GM18499 (cell line): ENCODE measurements around the gene ARMH4.

Experiments
- ATAC-seq: cut with Tn5 transposase; IDR thresholded peaks from one replicate; pipeline ENCODE4 v1.9.1; 2021; ENCODE audit warnings: moderate number of reproducible peaks; ENCODE audit not compliant: insufficient read depth, unreplicated experiment

Gene ARMH4

DNA sequence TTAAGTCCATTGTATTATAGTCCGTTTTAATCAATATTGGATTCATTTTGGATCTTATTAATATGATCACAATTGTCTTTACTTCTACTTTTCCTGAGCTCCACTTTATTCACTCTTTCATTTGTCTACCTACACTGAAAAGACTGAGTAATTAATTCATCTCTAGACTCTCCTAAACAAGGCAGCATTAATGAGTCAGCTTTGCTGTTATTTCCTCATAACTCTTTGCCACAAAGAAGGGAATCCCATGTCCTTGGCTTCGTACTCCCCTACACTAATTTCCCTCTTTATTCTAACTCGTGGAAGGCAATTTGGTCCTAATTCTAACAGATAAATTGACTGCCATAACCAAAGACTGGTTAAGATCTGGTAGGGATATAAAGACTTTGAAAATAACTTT, 91.9 kb downstream of the ARMH4 start:
- no peak for ATAC-seq

DNA sequence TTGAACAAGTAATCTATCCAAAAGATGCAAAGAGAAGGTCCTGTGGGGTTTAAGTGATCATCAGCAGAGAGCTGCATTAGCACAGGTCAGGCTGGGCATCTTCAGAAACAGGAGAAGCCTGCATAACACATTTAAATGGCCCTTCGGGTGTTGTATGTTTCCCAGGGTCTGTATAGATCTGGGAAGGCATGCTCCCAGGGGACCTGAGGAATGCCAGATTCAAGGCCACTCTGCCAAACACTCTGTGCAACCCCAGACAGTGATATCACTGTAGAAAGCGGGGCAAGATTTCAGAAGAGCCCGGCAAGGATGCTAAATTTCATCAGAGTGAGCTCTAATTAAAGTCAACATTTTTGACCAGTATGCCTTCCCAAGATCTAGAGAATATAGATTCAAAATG, 92.9 kb downstream of the ARMH4 start:
- no peak for ATAC-seq

DNA sequence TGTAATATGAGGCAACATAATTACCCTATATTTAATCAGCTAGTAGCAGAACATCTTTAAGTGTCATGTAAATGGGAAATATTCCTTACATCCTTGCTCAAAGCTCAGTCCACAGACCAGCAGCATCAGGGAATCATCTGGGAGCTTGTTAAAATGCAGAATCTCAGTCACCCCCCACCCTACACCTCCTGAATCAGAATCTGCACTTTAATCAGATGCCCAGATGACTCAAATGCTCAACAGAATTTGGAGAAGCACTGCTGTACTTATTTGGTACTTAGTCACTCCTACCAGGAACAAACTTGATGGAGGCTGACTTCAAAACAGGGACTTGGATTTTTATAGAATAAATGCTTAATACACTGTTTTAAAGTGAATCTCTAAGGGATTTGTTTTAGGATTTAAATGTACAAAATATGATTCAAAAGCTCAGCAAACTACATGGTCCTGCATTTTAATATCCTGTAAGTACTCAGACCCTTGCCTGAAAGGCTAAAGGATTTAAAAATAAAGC, 96.5 kb downstream of the ARMH4 start:
- no peak for ATAC-seq

DNA sequence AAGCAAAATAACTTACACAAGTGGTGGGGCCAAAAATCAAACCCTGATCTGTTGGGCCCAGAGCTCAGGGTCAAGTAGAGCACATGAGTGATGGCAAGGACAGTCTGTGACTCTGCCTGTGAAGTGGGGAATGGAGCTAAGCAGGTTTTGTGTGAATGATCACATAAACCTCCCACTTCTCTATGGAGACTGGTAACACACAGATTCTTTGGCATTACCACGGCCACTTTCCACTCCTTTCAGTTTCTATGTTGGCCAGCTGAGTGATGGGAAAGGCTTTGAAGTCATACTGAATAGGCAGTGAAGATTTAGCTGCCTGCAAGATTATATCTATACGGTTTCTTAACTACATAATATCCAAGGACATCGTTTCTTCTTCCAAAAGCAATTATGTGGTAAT, 97.9 kb downstream of the ARMH4 start:
- ATAC-seq = no peak

DNA sequence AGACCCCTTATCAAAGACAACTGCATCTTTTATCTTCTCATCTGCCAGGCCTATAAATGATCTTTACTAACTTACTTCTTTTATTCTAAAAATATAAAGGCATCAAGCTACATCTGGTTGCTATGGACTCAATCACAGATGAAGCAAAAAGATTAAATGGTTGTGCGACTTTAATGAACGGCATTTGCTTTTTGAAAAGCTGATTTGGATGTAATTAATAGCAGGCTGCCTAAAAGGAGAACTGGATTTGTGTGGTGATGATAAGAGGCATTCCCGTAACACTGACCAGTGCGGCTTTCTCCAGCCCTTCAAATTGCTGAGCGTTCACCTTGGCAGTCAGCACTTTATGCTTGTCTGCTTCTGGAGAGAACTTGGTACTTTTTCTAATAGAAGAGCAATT, 103.8 kb downstream of the ARMH4 start:
- ATAC-seq = no peak

DNA sequence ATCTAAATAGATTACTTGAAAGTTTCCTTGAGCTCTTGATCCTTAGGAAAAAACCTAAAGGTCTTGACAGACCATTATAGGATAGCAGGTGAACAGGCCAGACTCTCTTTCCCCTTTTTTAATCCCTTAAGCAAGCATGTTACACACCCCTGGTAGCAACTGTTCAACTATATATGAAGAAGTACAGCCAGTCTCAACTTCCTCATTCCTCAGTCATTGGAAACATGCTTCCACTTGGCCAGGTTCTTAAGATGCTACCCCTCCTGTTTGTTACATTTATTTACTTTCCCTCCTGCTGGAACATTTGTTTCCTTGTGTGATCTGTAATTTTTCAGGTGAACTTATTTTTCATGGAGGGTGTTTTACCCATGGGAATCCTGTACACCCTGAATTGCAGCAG, 124.1 kb downstream of the ARMH4 start:
- ATAC-seq = no peak

DNA sequence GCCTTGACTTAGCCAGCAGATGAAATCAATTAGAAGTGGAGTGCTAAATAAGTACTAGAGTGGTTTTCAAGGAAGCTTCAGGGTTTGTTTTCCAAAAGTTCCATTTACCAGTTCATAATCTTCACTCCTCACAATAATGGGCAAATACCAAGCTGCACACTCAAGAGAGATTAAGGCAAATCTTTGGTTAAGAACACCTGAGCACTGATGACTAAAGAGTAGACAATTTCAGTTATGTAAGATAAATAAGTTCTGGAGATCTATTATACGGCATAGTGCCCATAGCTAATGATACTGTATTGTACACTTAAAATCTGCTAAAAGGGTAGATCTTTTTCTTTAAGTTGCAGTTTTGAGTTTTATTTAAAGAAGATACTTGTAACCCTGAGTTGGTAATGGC, 125.0 kb downstream of the ARMH4 start:
- no peak for ATAC-seq

DNA sequence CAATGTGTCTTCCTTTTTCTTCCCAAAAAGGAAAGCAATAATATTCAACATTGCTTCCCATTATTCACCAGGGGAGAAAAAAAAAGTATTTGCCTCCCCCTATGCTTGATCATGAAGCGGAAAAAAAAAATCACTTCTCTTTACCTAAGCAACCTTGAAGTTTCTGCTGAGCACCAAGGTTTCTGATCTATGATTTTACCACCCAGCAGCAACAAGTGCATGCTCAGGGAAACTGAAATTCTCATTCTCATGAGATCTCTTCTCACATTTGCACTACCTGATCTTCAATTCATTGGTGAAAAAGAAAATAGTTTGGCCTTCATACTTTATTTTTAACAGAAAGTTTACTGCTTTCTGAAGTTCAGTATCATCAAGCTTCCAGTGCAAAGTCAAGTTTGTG, 125.8 kb downstream of the ARMH4 start:
- no peak for ATAC-seq

DNA sequence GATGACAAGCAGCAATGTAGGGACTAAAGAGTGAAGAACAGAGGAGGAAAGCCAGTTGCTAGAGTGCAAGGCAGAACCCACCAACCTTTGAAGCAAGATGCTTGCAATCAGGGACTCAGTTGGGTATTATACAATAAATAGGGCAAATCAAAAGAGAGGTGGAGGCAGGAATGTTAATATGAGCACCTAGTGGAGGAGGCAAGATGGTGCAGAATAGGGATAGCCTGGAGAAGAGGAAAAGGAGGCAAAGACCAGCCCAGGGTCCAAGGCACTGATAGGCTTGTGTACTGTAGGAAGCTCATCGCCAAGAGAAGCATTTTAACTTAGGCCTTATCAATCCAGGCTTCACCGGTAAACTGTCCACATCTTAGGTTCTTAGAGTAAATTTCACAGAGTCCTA, 137.2 kb downstream of the ARMH4 start:
- ATAC-seq = no peak

DNA sequence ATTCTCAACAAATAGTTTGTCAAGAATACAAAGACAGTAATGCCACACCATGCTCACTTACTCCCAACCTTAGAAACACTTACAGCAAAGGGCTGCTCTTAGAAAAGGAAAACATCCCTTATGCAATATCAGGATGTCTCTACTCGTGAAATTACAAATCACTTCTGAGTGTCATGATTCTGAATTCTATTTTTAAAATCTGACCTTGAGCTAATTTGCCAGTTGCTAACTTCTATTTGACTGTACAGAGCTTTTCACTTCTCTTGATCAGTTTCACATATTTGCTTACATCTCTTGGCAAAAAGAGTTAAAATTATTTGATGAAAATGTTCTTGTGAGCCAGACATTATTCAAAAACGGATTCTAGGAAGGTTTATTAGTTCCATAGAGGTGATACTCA, 149.4 kb downstream of the ARMH4 start:
- ATAC-seq = no peak

DNA sequence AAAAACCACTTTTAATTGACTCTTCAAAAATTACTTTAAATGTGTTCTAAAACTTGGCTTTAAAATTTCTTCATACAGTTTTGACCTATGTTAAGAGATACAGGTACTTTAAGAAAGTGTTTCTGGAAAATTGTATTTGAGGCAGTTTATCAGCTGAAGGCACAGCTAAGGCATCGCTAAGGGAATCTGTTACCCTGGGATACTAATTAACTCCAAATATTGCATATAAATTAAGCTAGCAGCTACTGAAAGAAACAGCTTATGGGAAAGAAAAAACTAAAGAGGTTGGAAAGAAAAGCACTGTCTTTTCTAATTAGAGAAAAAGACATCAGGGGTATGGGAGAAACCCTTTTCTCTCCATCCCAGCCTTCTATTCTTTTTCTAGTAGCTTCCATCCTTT, 152.0 kb downstream of the ARMH4 start:
- ATAC-seq = no peak

DNA sequence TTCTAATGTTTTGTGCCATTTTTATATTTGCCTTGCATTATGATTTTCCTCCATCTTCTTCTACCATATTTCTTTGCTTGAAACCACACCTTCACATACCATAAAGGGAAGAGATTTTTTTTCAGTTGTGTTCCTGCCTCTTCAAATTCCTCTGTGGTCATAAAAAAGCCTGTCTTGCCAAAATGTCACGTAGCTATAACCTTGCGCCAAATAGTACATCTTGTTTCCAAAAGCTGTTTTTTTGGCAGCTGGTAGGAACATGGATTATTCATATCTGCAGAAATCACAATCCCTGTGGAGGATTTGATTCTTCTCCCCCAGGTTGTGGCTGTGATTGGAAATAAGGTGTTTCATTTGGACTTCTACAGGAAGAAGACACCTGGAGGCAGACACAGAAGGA, 152.5 kb downstream of the ARMH4 start:
- ATAC-seq = no peak

DNA sequence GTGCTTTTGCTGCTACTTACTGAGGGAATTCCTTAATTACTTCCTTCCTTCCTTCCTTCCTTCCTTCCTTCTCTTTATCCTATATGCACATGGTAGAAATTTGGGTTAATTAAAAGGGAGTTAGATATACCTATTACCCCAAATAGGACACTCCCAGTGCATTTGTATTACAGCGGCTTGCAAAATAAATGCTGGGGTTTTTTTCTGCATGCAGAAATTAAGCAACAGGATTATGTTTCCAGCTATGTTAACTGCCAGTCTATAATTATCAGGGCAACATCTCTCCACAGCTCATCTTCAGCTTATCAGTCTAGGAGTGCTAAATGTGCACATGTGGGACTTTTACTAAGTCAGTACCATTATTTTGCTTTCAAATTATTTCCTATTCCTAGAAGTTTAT, 153.2 kb downstream of the ARMH4 start:
- ATAC-seq = no peak

DNA sequence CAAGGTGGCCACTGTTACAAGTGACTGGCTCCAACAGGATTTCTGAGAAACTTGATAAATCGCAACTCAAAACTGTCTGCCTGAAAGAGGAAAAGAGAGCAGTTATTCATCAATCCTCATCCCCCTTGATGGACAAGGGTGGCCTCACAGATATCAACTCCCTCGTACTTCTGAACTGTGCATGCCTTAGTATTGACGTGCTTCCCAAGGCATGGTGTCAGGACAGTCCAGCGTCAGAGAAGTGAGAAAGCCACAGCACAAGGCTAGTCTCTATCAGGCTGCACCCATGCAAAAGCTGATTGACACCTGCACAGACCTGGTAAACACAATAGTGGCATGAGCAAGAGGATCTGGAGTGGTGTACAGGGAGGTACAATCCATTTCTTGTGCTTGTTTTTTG, 160.7 kb downstream of the ARMH4 start:
- no peak for ATAC-seq

DNA sequence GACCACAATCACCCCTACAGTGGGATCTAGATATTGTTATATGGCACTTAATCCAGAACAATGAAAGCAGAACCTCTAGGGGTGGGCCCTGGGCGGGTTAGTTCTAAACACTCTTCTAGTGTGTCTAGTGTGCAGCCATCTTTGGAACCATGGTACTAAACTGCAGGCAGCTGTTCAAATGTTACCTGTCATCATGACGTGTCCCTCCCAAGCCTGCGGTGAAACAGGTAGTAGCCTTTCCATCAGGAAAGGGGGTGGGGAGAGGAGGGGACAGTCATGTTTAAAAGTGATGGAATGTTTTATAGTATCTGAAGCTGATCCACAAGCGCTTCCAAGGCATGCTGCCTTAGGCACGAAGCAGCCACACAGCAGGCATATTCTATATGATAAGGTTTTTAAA, 163.6 kb downstream of the ARMH4 start:
- ATAC-seq = no peak

DNA sequence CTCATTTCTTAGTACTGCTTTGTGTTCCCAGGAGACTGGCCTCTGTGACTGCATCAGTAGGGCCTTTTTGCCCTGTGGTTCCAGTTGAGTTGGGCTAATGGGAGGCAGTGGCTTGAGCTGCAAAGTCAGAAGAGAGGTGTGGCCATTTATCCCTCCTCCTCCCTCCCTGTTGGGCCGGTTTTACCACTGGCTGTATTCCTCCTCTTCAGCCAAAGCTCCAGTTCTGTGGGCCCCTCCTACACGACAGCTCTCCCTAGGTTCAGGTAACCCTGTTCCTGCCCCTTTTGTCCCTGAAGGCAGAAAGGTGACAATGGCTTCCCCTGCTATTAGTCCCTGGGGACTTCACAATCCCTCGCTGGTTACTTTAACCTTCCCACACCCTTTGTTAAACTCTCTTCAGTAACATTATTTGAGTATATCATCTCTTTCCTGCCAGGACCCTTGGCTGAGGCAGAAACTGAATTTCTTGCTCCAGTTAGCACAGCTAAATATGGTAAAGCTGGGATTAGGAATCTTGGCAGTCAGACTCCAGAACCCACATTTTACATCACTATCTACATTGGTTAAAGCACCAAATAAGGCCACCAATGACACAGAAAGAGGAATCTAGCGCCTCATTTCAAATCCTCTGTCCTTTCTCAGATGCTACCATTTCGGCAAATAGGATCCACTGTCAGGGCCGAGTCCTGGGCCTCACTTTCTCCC, 164.3 kb downstream of the ARMH4 start:
- ATAC-seq = no peak

DNA sequence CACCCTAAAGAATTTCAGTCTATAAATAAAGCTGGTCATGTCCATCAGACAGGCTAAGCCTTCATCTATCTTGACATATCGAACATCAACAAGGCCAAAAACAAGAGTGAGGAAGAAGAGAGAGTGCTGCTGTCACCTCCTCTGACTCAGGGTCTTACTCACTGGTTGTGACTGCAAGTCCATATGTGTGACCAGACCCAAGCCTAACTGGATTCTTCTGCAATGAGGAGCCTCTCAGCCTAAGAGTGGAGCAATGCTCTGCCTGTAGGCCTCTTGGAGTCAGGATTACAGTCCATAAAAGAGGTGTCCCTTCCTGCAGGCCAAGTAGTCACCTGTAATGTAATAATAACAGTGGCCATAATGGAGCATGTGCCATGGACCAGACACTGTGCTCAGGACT, 165.0 kb downstream of the ARMH4 start:
- ATAC-seq = no peak

DNA sequence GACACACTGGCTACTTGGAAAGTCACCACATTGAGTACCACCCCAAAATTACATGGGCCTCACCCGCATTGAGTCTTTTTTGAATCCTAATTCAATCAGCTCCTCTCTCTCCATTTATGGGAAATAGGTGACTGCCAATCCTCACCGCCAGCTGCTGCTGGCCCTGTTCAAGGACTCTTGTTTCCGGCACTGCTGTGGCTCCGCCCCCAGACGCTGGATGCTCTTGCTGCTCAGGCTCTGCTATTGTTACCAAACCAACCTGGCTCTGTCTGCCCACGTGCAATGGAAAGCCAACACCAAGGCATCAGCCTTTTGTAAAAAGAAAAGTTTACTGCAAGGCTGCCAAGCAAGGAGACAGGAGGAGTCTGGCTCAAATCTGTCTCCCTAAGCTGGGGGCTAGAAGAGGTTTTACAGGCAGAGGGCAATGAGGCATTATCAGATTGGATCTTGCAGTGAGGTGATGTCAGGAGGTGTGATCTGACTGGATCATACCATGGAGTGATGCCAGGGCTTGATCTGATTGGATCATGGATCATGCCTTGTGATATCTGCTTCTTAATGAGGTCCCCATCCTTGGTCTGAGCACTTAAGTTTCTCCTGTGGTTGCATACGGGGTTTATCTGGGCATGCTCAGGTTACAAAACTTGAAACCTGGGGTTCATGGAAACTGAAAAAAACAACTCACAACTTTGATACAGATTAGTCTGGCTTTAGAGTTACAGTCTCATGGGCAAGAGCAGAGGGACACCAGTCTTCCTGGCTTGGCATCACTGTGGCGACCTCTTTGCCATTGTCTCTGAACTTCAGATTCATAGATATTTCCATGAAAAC, 169.0 kb downstream of the ARMH4 start:
- ATAC-seq = peak; percentile 60

DNA sequence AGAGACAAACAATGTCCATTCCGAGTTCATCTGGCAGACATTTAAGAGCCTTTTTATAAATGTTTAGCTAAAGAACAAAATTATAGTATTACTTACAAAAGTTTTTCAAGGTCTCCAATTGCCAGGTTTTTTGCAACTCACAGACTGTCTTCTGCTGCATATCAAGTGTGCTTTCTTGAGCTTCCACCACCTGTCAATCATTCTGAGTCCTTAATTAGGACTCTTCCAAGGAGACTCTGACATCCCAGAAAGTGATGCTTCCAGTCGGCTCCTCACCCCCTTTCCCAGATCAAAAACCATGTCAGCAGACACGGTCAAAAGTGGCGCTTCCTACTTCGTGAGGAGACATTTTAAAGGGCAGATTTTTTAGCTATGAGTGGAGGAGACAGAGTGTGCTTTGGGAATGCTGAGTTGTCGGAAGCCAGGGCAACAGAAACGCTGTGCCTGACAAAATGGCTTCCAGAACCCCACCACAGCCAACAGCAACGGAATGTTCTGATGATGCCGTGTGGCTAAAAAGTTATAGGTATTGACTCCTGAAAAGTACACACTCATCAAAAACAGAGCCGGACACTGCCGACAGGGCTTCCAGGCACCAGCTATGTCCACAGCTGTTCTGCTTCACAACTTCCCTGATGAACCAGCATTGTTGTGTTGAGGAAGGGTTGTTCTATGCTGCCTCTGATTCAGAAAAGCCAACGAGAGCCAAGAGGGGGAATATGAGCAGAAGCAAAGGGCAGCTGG, 170.0 kb downstream of the ARMH4 start:
- ATAC-seq = no peak

DNA sequence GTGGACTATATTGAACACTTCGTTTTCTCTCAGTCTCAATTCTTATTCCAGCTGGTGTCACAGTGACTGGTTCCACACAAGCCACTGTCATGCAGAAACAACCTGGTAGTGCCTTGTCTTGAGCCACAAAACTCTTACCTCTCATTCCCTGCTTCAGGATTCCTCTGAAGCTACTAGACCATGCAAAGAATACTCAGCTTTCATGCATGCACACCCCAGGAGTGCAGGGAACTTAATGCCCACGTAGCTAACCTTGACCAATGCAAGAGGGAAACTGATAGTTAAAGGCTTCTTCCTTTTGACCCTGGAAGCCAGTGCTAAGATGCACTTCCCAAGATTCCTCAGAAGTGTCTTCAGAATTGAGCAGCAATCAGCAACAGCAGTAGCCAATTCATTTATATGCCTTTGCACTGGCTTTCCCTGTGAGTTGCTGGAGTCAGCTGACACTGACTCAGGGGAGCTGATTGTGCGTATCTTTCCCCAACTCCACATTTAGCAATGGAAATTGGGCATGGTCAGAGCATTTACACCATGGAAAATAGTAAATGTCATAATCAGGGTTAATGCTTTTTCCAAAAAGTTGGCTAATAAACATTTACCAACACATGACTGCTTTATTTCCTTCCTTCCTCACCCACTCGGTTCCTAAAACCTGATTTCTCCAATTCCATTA, 172.5 kb downstream of the ARMH4 start:
- ATAC-seq = no peak

DNA sequence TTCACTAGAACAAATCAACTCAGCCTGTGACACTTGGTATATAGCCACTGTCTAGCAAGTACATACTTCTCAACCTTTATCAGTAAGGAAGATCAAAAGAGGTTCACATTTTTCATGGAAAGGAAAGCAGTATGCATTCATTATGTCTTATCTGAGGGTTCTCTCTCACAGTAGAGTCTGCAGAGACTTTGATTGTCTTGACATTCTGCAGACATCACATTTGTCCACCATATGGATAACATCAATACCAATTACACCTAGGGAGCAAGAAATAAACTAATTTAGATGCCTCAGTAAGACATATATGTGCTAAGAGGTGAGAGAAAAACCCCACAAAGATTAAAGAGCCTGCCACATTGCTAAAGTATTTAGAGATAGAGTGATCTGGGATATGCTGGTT, 175.3 kb downstream of the ARMH4 start:
- no peak for ATAC-seq
